Activated CD4-positive, alpha-beta memory T cell treated with anti-CD3 and anti-CD28 coated beads, Interleukin-2, amount 10 ng/mL, durations not matched to agents 7 days and 5 days (primary cell): ENCODE results near the gene CHRNA3. TPM values are rescaled to one million over a fixed set of nuclear protein-coding genes. Genes with fewer than 3 reads are reported as not detected.

ENCODE experiments used
- CTCF ChIA-PET: fragments of 350-600 bp; sonication (Branson Sonifier 250); formaldehyde crosslinking; loops from one replicate; lab custom pipeline; 2021; ENCODE audit warnings: antibody characterized with exemption, inconsistent platforms; lab: Charles Lee
- POLR2A ChIA-PET: fragments of 350-600 bp; sonication (Branson Sonifier 250); formaldehyde crosslinking; loops from one replicate; lab custom pipeline; 2021; ENCODE audit warnings: antibody characterized with exemption; lab: Charles Lee
- DNase-seq: peaks from one replicate; pipeline ENCODE4 v3.0.0-alpha.2; 2020
- H3K27ac Mint-ChIP-seq: one replicate; pipeline ENCODE4 v1.8.0; 2021; ENCODE audit warnings: mild to moderate bottlenecking, mixed read lengths
- H3K27me3 Mint-ChIP-seq: one replicate; pipeline ENCODE4 v1.8.0; 2021; ENCODE audit warnings: mixed read lengths
- H3K36me3 Mint-ChIP-seq: one replicate; pipeline ENCODE4 v1.8.0; 2021; ENCODE audit warnings: low read depth, mixed read lengths
- H3K4me1 Mint-ChIP-seq: one replicate; pipeline ENCODE4 v1.8.0; 2021; ENCODE audit warnings: mixed read lengths
- H3K4me3 Mint-ChIP-seq: one replicate; pipeline ENCODE4 v1.8.0; 2021; ENCODE audit warnings: mild to moderate bottlenecking, mixed read lengths
- H3K9me3 Mint-ChIP-seq: one replicate; pipeline ENCODE4 v1.8.0; 2021; ENCODE audit warnings: mixed read lengths
- total RNA-seq, 2 experiments: library from RNA; stranded (reverse); gene quantifications; one replicate each; pipeline ENCODE4 v1.2.3, GENCODE V29; 2021

Gene CHRNA3
- total RNA-seq, 2 experiments from 2014 or later: not detected

GRCh38 chr15:78599189-78599588 lies 21.6 kb downstream of the CHRNA3 start:
- ChIA-PET CTCF (no interaction called here), POLR2A (no interaction called here)
- Mint-ChIP-seq H3K27me3 (no peaks in the 10 kb centered on the region), H3K27ac (no peak overlapping the region), H3K36me3 (no peaks in the 10 kb centered on the region), H3K4me3 (no peak overlapping the region), H3K4me1 (no peaks in the 10 kb centered on the region), H3K9me3 (no peaks in the 10 kb centered on the region)
- DNase-seq: no peak

GRCh38 chr15:78598348-78598747 lies 22.4 kb downstream of the CHRNA3 start:
- CTCF ChIA-PET: no interaction called here
- H3K27me3 Mint-ChIP-seq: no peaks in the 10 kb centered on the region
- no peak overlapping the region for H3K27ac Mint-ChIP-seq
- DNase-seq: no peak
- no peak overlapping the region for H3K4me3 Mint-ChIP-seq
- no peaks in the 10 kb centered on the region for H3K36me3 Mint-ChIP-seq
- no peaks in the 10 kb centered on the region for H3K9me3 Mint-ChIP-seq
- H3K4me1 Mint-ChIP-seq: no peaks in the 10 kb centered on the region
- POLR2A ChIA-PET: no interaction called here

- Mint-ChIP-seq H3K27ac (no peak overlapping the region), H3K4me1 (no peaks in the 10 kb centered on the region), H3K9me3 (no peaks in the 10 kb centered on the region), H3K27me3 (no peaks in the 10 kb centered on the region), H3K36me3 (no peaks in the 10 kb centered on the region), H3K4me3 (no peak overlapping the region)
- POLR2A ChIA-PET: no interaction called here
- CTCF ChIA-PET: interaction anchor here (1.2 kb wide), 1 partner anchor 22 kb away, joined by 3 read pairs; no protein-coding TSS in a partner anchor
- DNase-seq: no peak
Observed at GRCh38 chr15:78597583-78597982, 23.2 kb downstream of the CHRNA3 start.

GRCh38 chr15:78574944-78575343 lies 45.9 kb downstream of the CHRNA3 start:
- no peak overlapping the region for H3K27ac Mint-ChIP-seq
- no peak overlapping the region for H3K4me3 Mint-ChIP-seq
- no peaks in the 10 kb centered on the region for H3K9me3 Mint-ChIP-seq
- H3K4me1 Mint-ChIP-seq: no peaks in the 10 kb centered on the region
- POLR2A ChIA-PET: no interaction called here
- H3K27me3 Mint-ChIP-seq: peaks cover 4% of the 10 kb centered on the region
- CTCF ChIA-PET: interaction anchor here (0.6 to 1.4 kb wide), 2 partner anchors 9 to 81 kb away, joined by 3 to 4 read pairs; no protein-coding TSS in a partner anchor
- no peaks in the 10 kb centered on the region for H3K36me3 Mint-ChIP-seq
- no peak for DNase-seq

- H3K4me1 Mint-ChIP-seq: no peaks in the 10 kb centered on the region
- CTCF ChIA-PET: no interaction called here
- H3K9me3 Mint-ChIP-seq: no peaks in the 10 kb centered on the region
- no peak overlapping the region for H3K27ac Mint-ChIP-seq
- H3K36me3 Mint-ChIP-seq: no peaks in the 10 kb centered on the region
- H3K27me3 Mint-ChIP-seq: peaks cover 4% of the 10 kb centered on the region
- POLR2A ChIA-PET: no interaction called here
- DNase-seq: no peak
- H3K4me3 Mint-ChIP-seq: no peak overlapping the region
Observed at GRCh38 chr15:78573416-78573815, 47.4 kb downstream of the CHRNA3 start.

- no peaks in the 10 kb centered on the region for H3K36me3 Mint-ChIP-seq
Observed at GRCh38 chr15:78571382-78571781, 49.4 kb downstream of the CHRNA3 start.

GRCh38 chr15:78570710-78571109 lies 50.1 kb downstream of the CHRNA3 start:
- no peak for DNase-seq
- CTCF ChIA-PET: no interaction called here
- peaks cover 16% of the 10 kb centered on the region for H3K27me3 Mint-ChIP-seq
- H3K9me3 Mint-ChIP-seq: no peaks in the 10 kb centered on the region
- H3K36me3 Mint-ChIP-seq: no peaks in the 10 kb centered on the region
- H3K27ac Mint-ChIP-seq: no peak overlapping the region
- H3K4me3 Mint-ChIP-seq: no peak overlapping the region
- POLR2A ChIA-PET: no interaction called here
- peaks cover 15% of the 10 kb centered on the region for H3K4me1 Mint-ChIP-seq

More at GRCh38 chr15:78571382-78571781, 49.4 kb downstream of the CHRNA3 start:
- Mint-ChIP-seq H3K9me3 (no peaks in the 10 kb centered on the region), H3K27ac (no peak overlapping the region), H3K27me3 (peaks cover 12% of the 10 kb centered on the region), H3K4me1 (peaks cover 9% of the 10 kb centered on the region), H3K4me3 (no peak overlapping the region)
- no peak for DNase-seq
- ChIA-PET POLR2A (no interaction called here), CTCF (no interaction called here)

- DNase-seq: no peak
- H3K27ac Mint-ChIP-seq: no peak overlapping the region
- H3K4me1 Mint-ChIP-seq: peaks cover 27% of the 10 kb centered on the region
- ChIA-PET CTCF (no interaction called here), POLR2A (interaction anchor here (3.8 kb wide), 1 partner anchor 26 kb away, joined by 47 read pairs; the partner anchor contains the start of gene PSMA4)
- H3K9me3 Mint-ChIP-seq: no peaks in the 10 kb centered on the region
- H3K4me3 Mint-ChIP-seq: no peak overlapping the region
- H3K36me3 Mint-ChIP-seq: no peaks in the 10 kb centered on the region
- H3K27me3 Mint-ChIP-seq: peaks cover 16% of the 10 kb centered on the region
Observed at GRCh38 chr15:78567531-78567930, 53.3 kb downstream of the CHRNA3 start.

- Mint-ChIP-seq H3K27ac (no peak overlapping the region), H3K27me3 (peaks cover 19% of the 10 kb centered on the region), H3K9me3 (no peaks in the 10 kb centered on the region), H3K36me3 (no peaks in the 10 kb centered on the region), H3K4me1 (peaks cover 27% of the 10 kb centered on the region), H3K4me3 (peak overlapping the region; percentile 81)
- DNase-seq: no peak
- ChIA-PET POLR2A (interaction anchor here (0.6 to 3.8 kb wide), 7 partner anchors 11 to 128 kb away, joined by 3 to 47 read pairs (median 3); partner anchors contain the start of genes IREB2 and PSMA4), CTCF (interaction anchor here (0.7 to 1.5 kb wide), 3 partner anchors 9 to 174 kb away, joined by 3 to 4 read pairs (median 4); no protein-coding TSS in a partner anchor)
Observed at GRCh38 chr15:78565951-78566774, 54.6 kb downstream of the CHRNA3 start.

GRCh38 chr15:78565097-78565950 lies 55.5 kb downstream of the CHRNA3 start, which contains the start of gene CHRNA5:
Gene CHRNA5 (plus strand): TSS chr15:78565520. CDS start chr15:78565720, 200 bp downstream.
- H3K9me3 Mint-ChIP-seq: no peaks in the 10 kb centered on the region
- peaks cover 19% of the 10 kb centered on the region for H3K27me3 Mint-ChIP-seq
- H3K4me3 Mint-ChIP-seq: peak within 1 kb of the TSS; percentile 81
- peaks cover 27% of the 10 kb centered on the region for H3K4me1 Mint-ChIP-seq
- peak within 1 kb of the TSS; percentile 45 for H3K27ac Mint-ChIP-seq
- H3K36me3 Mint-ChIP-seq: no peaks in the 10 kb centered on the region
- DNase-seq: peak; percentile 51
- CTCF ChIA-PET: interaction anchor here (0.7 to 1.5 kb wide), 5 partner anchors 10 to 175 kb away, joined by 3 to 4 read pairs (median 4); no protein-coding TSS in a partner anchor
- POLR2A ChIA-PET: interaction anchor here (0.6 to 3.8 kb wide), 7 partner anchors 17 to 379 kb away, joined by 3 to 47 read pairs (median 3); partner anchors contain the start of genes CTSH, HYKK, IREB2 and PSMA4

GRCh38 chr15:78564743-78565096 lies 56.1 kb downstream of the CHRNA3 start:
- ChIA-PET POLR2A (interaction anchor here (0.6 to 3.8 kb wide), 5 partner anchors 16 to 379 kb away, joined by 3 to 47 read pairs (median 3); partner anchors contain the start of genes CTSH, HYKK, IREB2 and PSMA4), CTCF (interaction anchor here (0.7 to 1.5 kb wide), 4 partner anchors 12 to 176 kb away, joined by 4 read pairs; no protein-coding TSS in a partner anchor)
- H3K4me3 Mint-ChIP-seq: peak overlapping the region; percentile 81
- H3K27me3 Mint-ChIP-seq: peaks cover 19% of the 10 kb centered on the region
- no peak overlapping the region for H3K27ac Mint-ChIP-seq
- peaks cover 27% of the 10 kb centered on the region for H3K4me1 Mint-ChIP-seq
- no peaks in the 10 kb centered on the region for H3K9me3 Mint-ChIP-seq
- no peak for DNase-seq
- no peaks in the 10 kb centered on the region for H3K36me3 Mint-ChIP-seq

GRCh38 chr15:78563092-78563491 lies 57.7 kb downstream of the CHRNA3 start:
- Mint-ChIP-seq H3K27ac (no peak overlapping the region), H3K27me3 (peaks cover 19% of the 10 kb centered on the region), H3K9me3 (no peaks in the 10 kb centered on the region), H3K36me3 (no peaks in the 10 kb centered on the region), H3K4me1 (peaks cover 27% of the 10 kb centered on the region), H3K4me3 (no peak overlapping the region)
- DNase-seq: no peak
- CTCF ChIA-PET: interaction anchor here (0.7 to 1.0 kb wide), 2 partner anchors 11 to 92 kb away, joined by 3 to 4 read pairs; no protein-coding TSS in a partner anchor
- POLR2A ChIA-PET: interaction anchor here (3.5 kb wide), 1 partner anchor 125 kb away, joined by 16 read pairs; the partner anchor contains the start of gene IREB2
